ENCODE results near the gene GOLGA8K.
"Not testable (repeated sequence)": the region's sequence is repeated elsewhere in the genome, so short reads cannot be mapped to it uniquely, and the experiment has no call there.

GOLGA8K gene, protein sequence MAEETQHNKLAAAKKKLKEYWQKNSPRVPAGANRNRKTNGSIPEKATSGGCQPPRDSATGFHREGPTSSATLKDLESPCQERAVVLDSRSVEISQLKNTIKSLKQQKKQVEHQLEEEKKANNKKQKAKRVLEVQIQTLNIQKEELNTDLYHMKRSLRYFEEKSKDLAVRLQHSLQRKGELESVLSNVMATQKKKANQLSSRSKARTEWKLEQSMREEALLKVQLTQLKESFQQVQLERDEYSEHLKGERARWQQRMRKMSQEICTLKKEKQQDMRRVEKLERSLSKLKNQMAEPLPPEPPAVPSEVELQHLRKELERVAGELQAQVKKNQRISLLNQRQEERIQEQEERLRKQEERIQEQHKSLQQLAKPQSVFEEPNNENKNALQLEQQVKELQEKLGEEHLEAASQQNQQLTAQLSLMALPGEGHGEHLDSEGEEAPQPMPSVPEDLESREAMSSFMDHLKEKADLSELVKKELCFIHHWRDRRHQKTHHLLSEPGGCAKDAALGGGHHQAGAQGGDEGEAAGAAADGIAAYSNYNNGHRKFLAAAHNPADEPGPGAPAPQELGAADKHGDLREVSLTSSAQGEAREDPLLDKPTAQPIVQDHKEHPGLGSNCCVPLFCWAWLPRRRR

GRCh38 chr15:32403192-32403591 is at the start of gene GOLGA8K:
GOLGA8K (minus strand) TSS chr15:32403292; CDS start chr15:32403194, 98 bp downstream.
- DNase-seq: not testable (repeated sequence)

- DNase-seq: not testable (repeated sequence)
These were observed 37.4 kb upstream of the GOLGA8K start for GRCh38 chr15:32440445-32440977.

- DNase-seq: not testable (repeated sequence)
These were observed 31.2 kb upstream of the GOLGA8K start for GRCh38 chr15:32434102-32434963.

DNA sequence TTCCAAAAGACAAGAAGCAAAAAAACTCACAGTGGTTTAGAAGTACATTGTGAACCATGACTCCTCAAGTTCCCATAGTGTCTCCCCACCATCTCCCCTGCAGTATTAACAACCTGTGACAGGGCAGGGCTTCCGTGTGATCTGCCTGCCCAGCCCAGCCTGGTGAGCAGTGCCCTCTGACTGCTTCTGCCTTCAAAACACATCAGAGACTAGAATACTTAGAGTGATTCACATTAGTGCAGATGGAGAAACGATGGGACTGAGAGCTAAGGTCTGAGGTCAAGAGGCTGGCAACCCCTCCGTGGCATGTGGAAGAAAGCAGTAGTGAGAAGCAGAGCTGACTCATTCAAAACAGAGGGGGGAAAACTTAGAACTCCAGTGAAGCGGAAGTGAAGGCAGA is 24.5 kb upstream of the GOLGA8K start:
- not testable (repeated sequence) for DNase-seq

DNA sequence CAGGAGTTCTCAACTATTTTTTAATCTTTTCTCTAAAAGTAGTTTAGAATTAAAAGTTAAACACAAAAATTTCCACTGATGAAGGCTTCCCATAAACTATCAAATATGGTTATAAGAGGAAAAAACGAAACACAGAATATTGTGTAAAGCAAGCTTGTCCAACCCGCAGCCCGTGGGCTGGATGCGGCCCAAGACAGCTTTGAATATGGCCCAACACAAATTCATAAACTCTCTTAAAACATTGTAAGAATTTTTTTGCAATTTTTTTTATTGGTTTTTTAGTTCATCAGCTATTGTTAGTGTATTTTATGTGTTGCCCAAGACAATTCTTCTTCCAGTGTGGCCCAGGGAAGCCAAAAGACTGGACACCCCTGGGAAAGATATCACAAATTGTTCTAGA is 23.4 kb upstream of the GOLGA8K start:
- DNase-seq: peak; percentile 56

DNA sequence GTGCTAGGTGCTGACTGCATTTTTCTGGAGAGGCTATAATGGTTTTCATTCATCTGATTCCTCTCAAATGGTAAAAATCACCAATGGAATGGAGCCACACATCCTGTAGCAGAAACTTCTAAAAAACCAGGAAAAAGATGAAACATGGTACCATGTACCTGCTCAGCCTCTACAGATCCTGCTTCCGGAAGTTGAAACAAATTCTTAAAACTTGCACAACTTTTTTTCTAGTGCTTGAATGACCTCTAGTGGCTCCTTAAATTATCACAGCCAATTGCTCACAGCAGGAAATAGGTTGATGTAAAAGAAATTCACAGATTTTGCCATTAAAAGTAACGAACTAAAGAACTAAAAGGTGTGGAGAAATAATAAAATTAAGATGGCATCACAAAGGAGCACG is 4.8 kb upstream of the GOLGA8K start:
- DNase-seq: not testable (repeated sequence)

DNA sequence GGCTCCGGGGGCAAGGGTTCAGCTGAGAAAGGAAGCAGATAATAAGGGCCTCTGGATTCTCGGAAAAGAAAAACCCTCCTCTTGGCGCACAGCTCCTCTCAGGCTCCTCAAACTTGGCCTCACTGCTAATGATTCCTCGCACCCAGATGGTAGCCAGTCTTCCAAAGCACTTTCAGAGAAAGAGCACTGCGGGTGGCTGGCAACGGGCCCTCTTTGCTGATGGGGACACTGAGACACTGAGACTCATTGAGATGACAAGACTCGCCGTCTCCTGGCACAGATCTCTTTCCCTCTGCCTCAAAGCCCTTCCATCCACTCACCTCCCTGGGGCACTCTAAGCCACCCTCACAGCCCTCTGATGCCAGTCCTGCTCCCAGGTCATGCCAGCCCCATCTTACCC is 6.6 kb downstream of the GOLGA8K start:
- DNase-seq: not testable (repeated sequence)

GRCh38 chr15:32394745-32395144 is 8.3 kb downstream of the GOLGA8K start:
- DNase-seq: not testable (repeated sequence)

DNA sequence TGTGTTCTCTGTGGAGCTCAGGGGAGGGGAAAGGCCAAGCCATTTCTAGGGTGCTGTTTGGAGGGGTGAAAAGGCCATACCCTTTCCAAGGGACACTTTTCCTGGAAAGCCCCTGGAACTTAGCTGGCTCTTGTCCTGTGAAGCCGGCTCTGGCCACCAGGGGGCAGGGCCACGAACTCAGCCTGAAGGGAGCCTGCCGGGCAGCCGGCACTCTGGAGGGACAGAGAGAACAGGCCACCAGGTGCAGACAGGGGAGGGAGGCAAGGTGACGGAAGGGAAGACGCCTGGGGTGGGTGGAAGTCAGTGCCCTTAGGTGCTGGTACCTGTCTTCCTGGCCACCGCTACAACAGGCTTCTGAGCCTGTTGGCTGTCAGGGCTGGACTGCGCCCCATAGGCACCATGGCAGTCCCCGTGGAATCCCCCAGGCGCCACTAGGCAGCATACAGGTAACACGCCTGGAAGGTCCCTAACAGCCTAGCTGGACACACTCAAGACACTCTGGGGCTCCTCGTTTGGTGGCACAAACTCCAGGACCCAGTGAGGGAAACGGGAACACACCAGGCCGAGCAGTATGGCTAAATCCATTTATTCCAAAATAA is 14.9 kb downstream of the GOLGA8K start:
- DNase-seq: not testable (repeated sequence)

DNA sequence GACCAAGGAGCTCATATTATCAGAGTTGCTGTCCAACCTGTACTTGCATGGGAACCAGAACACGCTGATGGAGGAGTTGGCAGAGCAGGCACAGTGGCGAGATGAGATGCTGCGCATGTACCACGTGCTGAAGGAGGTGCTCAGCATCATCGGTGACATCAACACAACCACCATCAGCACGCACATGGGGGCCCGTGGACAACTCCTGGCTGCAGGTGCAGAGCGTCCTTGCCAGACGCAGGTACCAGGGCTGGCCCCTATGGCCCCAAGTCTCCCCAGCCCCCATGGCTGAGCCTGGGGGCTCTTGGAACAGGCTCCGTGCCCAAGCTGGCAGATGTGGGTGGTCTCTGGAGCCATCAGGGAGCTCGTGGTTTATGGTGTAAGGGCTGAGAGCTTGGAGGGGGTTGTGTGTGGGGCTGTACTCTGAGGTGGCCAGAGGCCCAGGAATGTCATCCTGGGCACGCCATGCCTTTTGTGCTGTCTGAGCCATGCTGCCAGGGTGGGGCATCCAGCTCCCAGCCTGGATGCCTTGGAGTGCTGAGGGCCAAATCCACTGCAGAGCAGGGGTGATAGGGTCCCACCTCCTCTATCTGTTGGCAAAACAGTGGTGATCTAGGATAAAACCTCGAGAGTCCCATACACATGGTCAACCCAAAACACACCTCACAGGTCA is 17.1 kb downstream of the GOLGA8K start:
- not testable (repeated sequence) for DNase-seq

- not testable (repeated sequence) for DNase-seq
These were observed 28.9 kb downstream of the GOLGA8K start for GRCh38 chr15:32374185-32374584.

- DNase-seq: not testable (repeated sequence)
These were observed 29.4 kb downstream of the GOLGA8K start for GRCh38 chr15:32373707-32374106.

DNA sequence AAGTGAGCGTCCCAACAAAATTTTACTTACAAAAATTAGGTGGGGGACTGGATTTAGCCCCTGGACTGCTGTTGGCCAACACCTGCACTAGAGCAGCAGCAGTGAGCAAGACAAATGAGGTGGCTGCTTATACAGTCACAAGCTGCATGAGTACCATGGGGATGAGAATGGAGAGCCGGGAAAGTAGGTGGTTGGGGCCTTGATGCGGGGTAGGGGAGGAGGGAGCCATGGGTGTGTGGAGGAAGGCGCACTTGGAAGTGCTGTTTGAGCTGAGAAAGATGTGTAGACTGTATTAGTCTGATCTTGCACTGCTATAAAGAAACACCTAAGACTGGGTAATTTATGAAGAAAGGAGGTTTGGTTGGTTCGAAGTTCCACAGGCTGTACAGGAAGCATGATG is 31.0 kb downstream of the GOLGA8K start:
- not testable (repeated sequence) for DNase-seq

- not testable (repeated sequence) for DNase-seq
These were observed 32.6 kb downstream of the GOLGA8K start for GRCh38 chr15:32370526-32370925.

GRCh38 chr15:32370064-32370463 is 33.0 kb downstream of the GOLGA8K start:
- not testable (repeated sequence) for DNase-seq

- not testable (repeated sequence) for DNase-seq
These were observed 36.6 kb downstream of the GOLGA8K start for GRCh38 chr15:32366492-32366891.

DNA sequence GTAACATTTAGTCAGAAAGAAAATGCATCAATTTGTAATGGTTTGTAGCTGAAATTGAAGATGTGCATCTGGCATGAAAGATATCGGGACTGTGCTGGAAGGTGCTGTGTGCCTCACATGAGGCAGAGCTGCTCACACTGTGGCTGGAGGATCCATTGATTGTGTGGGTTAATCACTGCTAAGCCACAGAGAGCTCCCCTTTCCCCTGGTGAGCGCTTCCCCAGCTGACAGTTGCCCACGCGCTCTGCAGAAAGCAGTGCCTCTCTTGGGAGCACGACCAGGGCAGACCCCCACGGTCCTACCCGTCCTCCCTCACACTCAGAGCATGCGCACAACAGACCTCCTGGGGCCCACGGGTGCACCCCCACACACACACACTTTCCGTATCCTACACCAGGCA is 37.1 kb downstream of the GOLGA8K start:
- not testable (repeated sequence) for DNase-seq

DNA sequence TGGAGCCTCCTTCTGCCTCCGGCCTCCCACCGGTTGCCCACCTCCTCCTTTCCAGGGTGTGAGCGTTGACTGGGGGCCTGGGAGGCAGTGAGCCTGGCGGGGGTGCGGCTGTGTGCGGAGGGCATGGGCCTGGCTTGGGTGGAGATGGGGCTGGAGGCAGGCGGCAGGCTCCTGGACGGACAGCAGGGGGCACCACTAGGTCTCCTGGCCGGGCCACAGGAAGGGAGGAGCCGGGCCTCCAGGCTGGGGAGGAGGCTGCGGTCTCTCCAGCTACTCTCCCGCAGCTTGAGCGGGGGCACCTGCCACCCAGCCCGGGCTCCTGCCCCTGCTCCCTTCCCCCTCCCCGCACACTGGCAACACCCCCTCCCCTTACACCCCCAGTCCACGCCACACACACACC is 38.1 kb downstream of the GOLGA8K start:
- DNase-seq: not testable (repeated sequence)

DNA sequence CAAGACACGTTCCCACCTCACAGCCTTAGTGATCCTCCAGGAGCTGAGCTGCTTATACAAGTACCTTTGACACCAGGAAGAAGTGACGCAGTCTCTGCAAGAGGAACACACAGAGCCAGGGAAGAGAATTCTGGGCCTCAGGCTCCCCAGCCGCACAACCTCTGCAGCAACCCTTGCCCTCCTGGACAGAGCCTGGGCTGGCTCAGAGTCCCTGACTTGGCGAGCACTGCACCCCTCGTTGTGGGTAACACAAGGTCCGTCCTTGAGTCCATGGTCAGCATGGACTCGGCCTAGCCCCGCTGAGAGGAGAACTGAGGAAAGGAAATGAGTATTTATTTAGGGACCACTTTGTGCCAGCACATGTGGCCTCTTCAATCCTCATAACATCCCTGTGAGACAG is 39.6 kb downstream of the GOLGA8K start:
- DNase-seq: not testable (repeated sequence)

- not testable (repeated sequence) for DNase-seq
These were observed 41.4 kb downstream of the GOLGA8K start for GRCh38 chr15:32361662-32362061.

DNA sequence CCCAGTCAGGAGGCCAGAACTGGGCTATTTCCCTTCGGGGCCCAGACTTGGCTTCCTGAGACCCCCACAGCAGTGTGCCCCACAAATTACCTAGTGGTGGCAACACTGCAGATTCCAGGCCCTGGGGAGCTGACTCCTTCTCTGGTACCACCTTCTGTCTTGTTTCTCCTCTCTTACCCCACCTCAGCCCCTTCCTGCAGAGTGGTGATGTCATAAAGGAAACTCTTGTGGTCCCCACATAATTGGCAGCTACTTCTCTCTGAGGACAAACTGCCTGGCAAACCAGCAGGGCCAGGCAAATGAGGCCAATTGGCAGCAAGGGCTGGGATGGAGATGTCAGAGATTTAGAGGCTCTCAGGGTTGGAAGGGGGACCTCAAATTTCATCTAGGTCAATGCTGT is 44.6 kb downstream of the GOLGA8K start:
- DNase-seq: not testable (repeated sequence)

DNA sequence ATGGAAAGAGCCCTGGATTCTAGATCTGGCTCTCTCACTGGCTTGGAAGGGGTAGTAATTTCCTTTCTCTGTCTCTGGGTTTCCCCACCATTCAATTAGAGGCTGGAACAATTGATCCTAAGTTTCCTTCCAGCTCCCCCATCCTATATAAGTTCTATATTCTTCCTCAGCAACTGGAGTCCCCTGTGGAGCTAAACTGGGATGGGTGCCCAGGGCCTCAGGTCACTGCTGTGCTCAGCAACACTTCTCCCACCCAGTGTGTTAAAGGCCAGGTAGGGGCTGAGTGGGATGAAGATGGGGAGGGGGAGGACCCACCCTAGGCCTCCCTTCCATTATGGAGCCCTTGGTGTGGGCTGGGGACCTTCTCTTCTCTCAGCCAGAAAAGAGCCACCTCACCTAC is 46.2 kb downstream of the GOLGA8K start:
- DNase-seq: not testable (repeated sequence)
